ENCODE results near the gene ARVCF. TPM values are rescaled to one million over a fixed set of nuclear protein-coding genes. Genes with fewer than 3 reads are reported as not detected.

The ARVCF gene
- total and polyA plus RNA-seq, 5 donors from 2014 or later, result 0.39 to 2.7 (median 0.47) TPM; not detected in 1

- DNase-seq (no peak), ATAC-seq (ENCODE audit: low read depth in 2 of 2) (no peak)
- peaks cover 0 to 7% (median 2%) of the 10 kb centered on the region in 4 donors for H3K4me1 Mint-ChIP-seq
- H3K4me1 ChIP-seq (ENCODE audit: control insufficient read depth, insufficient read depth, low read length, poor library complexity, severe bottlenecking), result no peaks in the 10 kb centered on the region
- peaks cover 45% of the 10 kb centered on the region for H3K36me3 ChIP-seq (ENCODE audit: control insufficient read depth, insufficient read depth, low read length)
- H3K27me3 ChIP-seq (ENCODE audit: control insufficient read depth, insufficient read depth, low read length), result no peaks in the 10 kb centered on the region
- no peak overlapping the region for H3K27ac ChIP-seq (ENCODE audit: insufficient read depth, low read length, poor library complexity, severe bottlenecking)
- no peaks in the 10 kb centered on the region for H3K27me3 Mint-ChIP-seq
- H3K4me3 Mint-ChIP-seq, result no peak overlapping the region
- no peak overlapping the region for H3K27ac Mint-ChIP-seq
- no peak overlapping the region for H3K4me3 ChIP-seq (ENCODE audit: low read depth, low read length)
- peaks cover 27% of the 10 kb centered on the region for H3K36me3 Mint-ChIP-seq
- H3K9me3 Mint-ChIP-seq, result peaks cover 0 to 5% (median 0%) of the 10 kb centered on the region in 7 donors
- H3K9me3 ChIP-seq (ENCODE audit: control insufficient read depth in 2 of 2, low read length in 2 of 2), result no peaks in the 10 kb centered on the region
These were observed 30.1 kb upstream of the ARVCF start for GRCh38 chr22:20046730-20047129.

DNA sequence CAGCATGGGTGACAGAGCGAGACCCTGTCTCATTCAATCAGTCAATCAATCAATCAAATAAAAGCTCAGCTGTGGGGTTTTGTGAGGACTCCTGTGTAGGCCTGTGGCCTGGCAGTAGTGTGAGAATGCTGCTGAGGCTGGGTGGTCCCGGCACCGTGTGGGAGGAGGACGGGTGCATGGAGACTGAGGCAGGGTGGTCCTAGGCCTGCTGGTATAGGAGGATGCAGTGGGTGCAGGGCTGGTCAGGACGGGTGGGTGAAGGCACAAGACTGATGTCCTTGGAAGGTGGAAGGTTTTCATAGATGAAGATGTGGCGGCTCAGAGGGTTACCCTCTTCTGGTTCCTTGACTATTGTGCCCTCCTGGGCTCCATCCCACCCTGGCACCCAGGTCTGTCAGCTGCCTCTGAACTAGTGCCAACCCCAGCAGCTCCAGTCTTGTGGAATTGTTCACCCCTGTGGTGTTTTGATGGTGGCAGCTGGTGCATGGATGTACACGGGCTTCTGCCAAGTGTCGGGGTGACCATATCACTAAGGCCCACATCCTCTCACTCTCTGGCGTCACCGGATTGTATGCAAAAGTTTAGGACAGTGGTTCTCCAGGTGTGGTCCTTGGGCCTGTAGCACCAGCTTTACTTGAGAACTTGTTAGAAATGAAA, 28.0 kb upstream of the ARVCF start:
- Histone ChIP-seq H3K36me3 (ENCODE audit: control insufficient read depth, insufficient read depth, low read length) (peaks cover 53% of the 10 kb centered on the region), H3K27me3 (ENCODE audit: control insufficient read depth, insufficient read depth, low read length) (no peaks in the 10 kb centered on the region), H3K9me3 (ENCODE audit: control insufficient read depth in 2 of 2, low read length in 2 of 2) (no peaks in the 10 kb centered on the region), H3K27ac (ENCODE audit: insufficient read depth, low read length, poor library complexity, severe bottlenecking) (no peak overlapping the region), H3K4me1 (ENCODE audit: control insufficient read depth, insufficient read depth, low read length, poor library complexity, severe bottlenecking) (no peaks in the 10 kb centered on the region), H3K4me3 (ENCODE audit: low read depth, low read length) (no peak overlapping the region)
- Mint-ChIP-seq H3K4me3 (no peak overlapping the region), H3K27me3 (no peaks in the 10 kb centered on the region), H3K4me1 (peaks cover 0 to 7% (median 2%) of the 10 kb centered on the region in 4 donors), H3K9me3 (peaks cover 0 to 5% (median 0%) of the 10 kb centered on the region in 7 donors), H3K27ac (no peak overlapping the region), H3K36me3 (peaks cover 33% of the 10 kb centered on the region)
- ATAC-seq (ENCODE audit: low read depth in 2 of 2) (no peak), DNase-seq (no peak)

GRCh38 chr22:20043997-20044342, 27.3 kb upstream of the ARVCF start:
- H3K9me3 Mint-ChIP-seq, result peaks cover 0 to 5% (median 0%) of the 10 kb centered on the region in 7 donors
- no peak overlapping the region for H3K4me3 Mint-ChIP-seq
- no peaks in the 10 kb centered on the region for H3K4me1 ChIP-seq (ENCODE audit: control insufficient read depth, insufficient read depth, low read length, poor library complexity, severe bottlenecking)
- DNase-seq, result no peak
- peaks cover 52% of the 10 kb centered on the region for H3K36me3 ChIP-seq (ENCODE audit: control insufficient read depth, insufficient read depth, low read length)
- no peak overlapping the region for H3K4me3 ChIP-seq (ENCODE audit: low read depth, low read length)
- no peaks in the 10 kb centered on the region for H3K27me3 Mint-ChIP-seq
- peak overlapping the region in 1 of 3 donors; percentile 89 for H3K27ac Mint-ChIP-seq
- peaks cover 0 to 6% (median 1%) of the 10 kb centered on the region in 4 donors for H3K4me1 Mint-ChIP-seq
- no peak for ATAC-seq (ENCODE audit: low read depth in 2 of 2)
- peaks cover 29% of the 10 kb centered on the region for H3K36me3 Mint-ChIP-seq
- H3K27ac ChIP-seq (ENCODE audit: insufficient read depth, low read length, poor library complexity, severe bottlenecking), result no peak overlapping the region
- H3K27me3 ChIP-seq (ENCODE audit: control insufficient read depth, insufficient read depth, low read length), result no peaks in the 10 kb centered on the region
- no peaks in the 10 kb centered on the region for H3K9me3 ChIP-seq (ENCODE audit: control insufficient read depth in 2 of 2, low read length in 2 of 2)

DNA sequence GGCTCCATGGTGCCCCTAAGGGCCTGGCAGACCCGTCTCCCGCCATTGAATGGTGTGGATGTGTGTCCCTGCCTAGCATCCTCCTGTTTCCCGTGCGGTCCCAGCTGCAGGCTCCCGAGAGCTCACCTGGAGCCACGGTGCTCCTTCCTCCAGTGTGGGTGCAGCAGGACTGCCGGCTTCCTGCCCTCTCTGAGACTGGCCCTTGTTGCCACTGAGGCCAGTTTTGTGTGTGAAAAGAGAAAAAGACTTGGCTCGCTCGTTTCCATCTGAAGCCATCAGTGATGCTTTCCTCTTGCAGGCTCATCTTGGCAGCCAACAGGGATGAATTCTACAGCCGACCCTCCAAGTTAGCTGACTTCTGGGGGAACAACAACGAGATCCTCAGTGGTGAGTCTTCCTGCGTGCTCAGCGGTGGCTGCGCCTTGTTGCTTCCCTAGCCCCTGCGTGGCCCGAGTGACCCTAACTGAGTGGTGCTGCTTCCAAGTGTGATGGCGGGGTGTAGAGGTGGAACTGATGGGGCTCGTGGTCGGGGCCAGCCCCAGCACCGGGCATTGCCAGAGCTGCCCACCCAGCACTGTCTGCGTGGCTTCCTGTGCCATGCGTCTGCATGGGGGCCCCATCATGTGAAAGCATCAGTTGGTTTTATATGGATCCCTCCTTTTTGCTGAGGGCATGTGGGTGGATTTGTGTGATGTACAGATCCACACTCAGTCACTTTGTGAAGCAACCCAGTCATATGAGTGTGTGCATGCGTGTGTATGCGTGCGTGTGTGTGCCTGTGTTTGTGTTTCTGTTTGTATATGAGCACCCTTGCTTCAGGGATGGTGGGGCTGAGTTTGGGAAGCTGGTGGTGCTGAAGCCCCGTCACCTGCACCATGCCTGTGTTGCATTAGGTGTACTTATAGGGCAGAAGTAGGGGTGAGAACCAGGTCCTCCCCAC, 26.7 kb upstream of the ARVCF start:
- Mint-ChIP-seq H3K4me1 (peaks cover 0 to 5% (median under 1%) of the 10 kb centered on the region in 4 donors), H3K27ac (peak overlapping the region in 2 of 3 donors; percentile 18 to 89), H3K27me3 (no peaks in the 10 kb centered on the region), H3K36me3 (peaks cover 24% of the 10 kb centered on the region), H3K4me3 (no peak overlapping the region), H3K9me3 (peaks cover 0 to 4% (median 0%) of the 10 kb centered on the region in 7 donors)
- Histone ChIP-seq H3K4me1 (ENCODE audit: control insufficient read depth, insufficient read depth, low read length, poor library complexity, severe bottlenecking) (no peaks in the 10 kb centered on the region), H3K27me3 (ENCODE audit: control insufficient read depth, insufficient read depth, low read length) (no peaks in the 10 kb centered on the region), H3K27ac (ENCODE audit: insufficient read depth, low read length, poor library complexity, severe bottlenecking) (no peak overlapping the region), H3K36me3 (ENCODE audit: control insufficient read depth, insufficient read depth, low read length) (peaks cover 54% of the 10 kb centered on the region), H3K9me3 (ENCODE audit: control insufficient read depth in 2 of 2, low read length in 2 of 2) (no peaks in the 10 kb centered on the region), H3K4me3 (ENCODE audit: low read depth, low read length) (no peak overlapping the region)
- DNase-seq, result no peak
- no peak for ATAC-seq (ENCODE audit: low read depth in 2 of 2)

DNA sequence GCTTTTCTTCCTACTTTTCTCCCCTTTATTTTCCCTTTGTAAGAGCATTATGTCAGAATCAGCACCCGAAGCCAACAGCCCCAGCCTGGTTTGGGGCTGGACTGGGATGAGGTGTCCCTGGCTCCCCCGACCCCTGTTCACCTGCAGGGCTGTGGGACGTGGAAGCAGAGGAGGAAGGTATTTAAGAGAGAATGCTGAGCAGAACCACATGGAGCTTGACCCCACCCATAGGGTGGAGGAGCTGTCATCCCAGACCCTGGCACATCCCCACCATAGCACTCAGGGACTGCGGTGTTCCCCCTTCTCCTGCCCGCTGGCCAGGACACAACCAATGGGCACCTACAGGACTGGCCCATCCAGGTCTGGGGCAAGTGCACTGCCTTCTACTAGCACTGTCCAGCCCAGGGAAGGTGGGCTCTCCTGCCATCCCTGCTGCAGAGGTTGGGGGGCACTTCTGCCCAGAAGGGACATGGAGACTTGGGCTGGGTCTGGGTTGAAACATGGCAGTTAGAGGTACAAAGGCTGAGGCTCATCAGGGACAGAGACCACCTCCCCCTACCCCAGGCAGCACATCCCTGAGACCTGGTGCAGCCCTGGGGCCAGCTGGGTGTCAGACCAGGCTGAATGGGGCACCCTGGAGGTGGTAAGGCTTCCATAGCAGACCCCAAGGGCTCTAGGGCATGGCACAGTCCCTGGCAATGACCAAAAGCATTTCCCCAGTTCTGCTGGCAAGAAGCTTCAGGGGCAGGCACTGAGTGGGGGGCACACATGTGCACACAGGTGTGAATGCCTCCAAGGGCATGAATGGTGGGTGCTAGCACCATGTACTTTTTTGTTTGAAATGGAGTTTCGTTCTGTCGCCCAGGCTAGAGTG, 23.9 kb upstream of the ARVCF start:
- no peaks in the 10 kb centered on the region for H3K9me3 ChIP-seq (ENCODE audit: control insufficient read depth in 2 of 2, low read length in 2 of 2)
- no peak overlapping the region for H3K27ac ChIP-seq (ENCODE audit: insufficient read depth, low read length, poor library complexity, severe bottlenecking)
- no peaks in the 10 kb centered on the region for H3K4me1 ChIP-seq (ENCODE audit: control insufficient read depth, insufficient read depth, low read length, poor library complexity, severe bottlenecking)
- DNase-seq, result no peak
- H3K27ac Mint-ChIP-seq, result peak overlapping the region in 1 of 3 donors; percentile 21
- H3K36me3 Mint-ChIP-seq, result peaks cover 22% of the 10 kb centered on the region
- peaks cover 0 to 9% (median 4%) of the 10 kb centered on the region in 4 donors for H3K4me1 Mint-ChIP-seq
- H3K4me3 Mint-ChIP-seq, result no peak overlapping the region
- no peaks in the 10 kb centered on the region for H3K27me3 Mint-ChIP-seq
- H3K9me3 Mint-ChIP-seq, result no peaks in the 10 kb centered on the region
- H3K4me3 ChIP-seq (ENCODE audit: low read depth, low read length), result no peak overlapping the region
- no peak for ATAC-seq (ENCODE audit: low read depth in 2 of 2)
- H3K36me3 ChIP-seq (ENCODE audit: control insufficient read depth, insufficient read depth, low read length), result peaks cover 55% of the 10 kb centered on the region
- no peaks in the 10 kb centered on the region for H3K27me3 ChIP-seq (ENCODE audit: control insufficient read depth, insufficient read depth, low read length)

- Histone ChIP-seq H3K4me3 (ENCODE audit: low read depth, low read length) (no peak overlapping the region), H3K9me3 (ENCODE audit: control insufficient read depth in 2 of 2, low read length in 2 of 2) (no peaks in the 10 kb centered on the region), H3K36me3 (ENCODE audit: control insufficient read depth, insufficient read depth, low read length) (peaks cover 49% of the 10 kb centered on the region), H3K27me3 (ENCODE audit: control insufficient read depth, insufficient read depth, low read length) (no peaks in the 10 kb centered on the region), H3K27ac (ENCODE audit: insufficient read depth, low read length, poor library complexity, severe bottlenecking) (no peak overlapping the region), H3K4me1 (ENCODE audit: control insufficient read depth, insufficient read depth, low read length, poor library complexity, severe bottlenecking) (no peaks in the 10 kb centered on the region)
- Mint-ChIP-seq H3K4me3 (no peak overlapping the region), H3K27ac (peak overlapping the region in 1 of 3 donors; percentile 21), H3K27me3 (no peaks in the 10 kb centered on the region), H3K4me1 (peaks cover under 1 to 15% (median 6%) of the 10 kb centered on the region in 4 donors), H3K36me3 (peaks cover 21% of the 10 kb centered on the region), H3K9me3 (no peaks in the 10 kb centered on the region)
- DNase-seq (no peak), ATAC-seq (ENCODE audit: low read depth in 2 of 2) (no peak)
These were observed 23.2 kb upstream of the ARVCF start for GRCh38 chr22:20039683-20040325.

- Mint-ChIP-seq H3K4me1 (peaks cover 4 to 22% (median 10%) of the 10 kb centered on the region in 4 donors), H3K9me3 (no peaks in the 10 kb centered on the region), H3K36me3 (peaks cover 21% of the 10 kb centered on the region), H3K4me3 (no peak overlapping the region), H3K27me3 (no peaks in the 10 kb centered on the region), H3K27ac (no peak overlapping the region)
- Histone ChIP-seq H3K9me3 (ENCODE audit: control insufficient read depth in 2 of 2, low read length in 2 of 2) (no peaks in the 10 kb centered on the region), H3K4me3 (ENCODE audit: low read depth, low read length) (no peak overlapping the region), H3K27ac (ENCODE audit: insufficient read depth, low read length, poor library complexity, severe bottlenecking) (no peak overlapping the region), H3K27me3 (ENCODE audit: control insufficient read depth, insufficient read depth, low read length) (no peaks in the 10 kb centered on the region), H3K4me1 (ENCODE audit: control insufficient read depth, insufficient read depth, low read length, poor library complexity, severe bottlenecking) (no peaks in the 10 kb centered on the region), H3K36me3 (ENCODE audit: control insufficient read depth, insufficient read depth, low read length) (peaks cover 37% of the 10 kb centered on the region)
- no peak for DNase-seq
- no peak for ATAC-seq (ENCODE audit: low read depth in 2 of 2)
These were observed 22.0 kb upstream of the ARVCF start for GRCh38 chr22:20038574-20038973.
